ENCODE results near the gene CPN2.

GRCh38 chr3:194396539-194396858 is 45.4 kb upstream of the CPN2 start:
- TF ChIP-seq CTCF (IDR thresholded peaks at IDR 0.05) (no peak), POLR2A (IDR thresholded peaks at IDR 0.05) (no peak)

Data from lower leg skin (tissue), 3 donors.